ENCODE results near the gene KDM1B. TPM values are rescaled to one million over a fixed set of nuclear protein-coding genes. Genes with fewer than 3 reads are reported as not detected.

Gene KDM1B
- total RNA-seq, 1 donor, result 17.3 TPM

DNA sequence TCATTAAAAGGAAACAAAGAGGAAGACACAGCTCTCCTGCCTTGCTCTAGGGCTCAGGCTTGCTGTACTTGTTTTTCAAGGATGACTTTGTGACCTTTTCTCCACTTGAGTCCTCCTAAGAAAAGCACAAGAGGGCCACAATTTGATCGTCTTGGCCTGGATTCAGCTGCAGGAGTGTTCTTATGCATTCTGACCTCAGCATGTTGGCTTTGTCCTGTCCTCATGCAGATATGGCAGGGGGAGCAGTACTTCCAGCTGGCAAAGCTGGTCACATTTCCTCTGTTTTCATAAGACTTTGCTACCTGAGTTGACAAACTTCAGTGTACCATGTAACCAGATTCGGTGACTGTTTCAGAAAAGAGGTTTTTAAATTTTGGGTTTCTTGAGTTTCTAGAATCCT lies 30.8 kb downstream of the KDM1B start:
- TF ChIP-seq, protein P1, sequence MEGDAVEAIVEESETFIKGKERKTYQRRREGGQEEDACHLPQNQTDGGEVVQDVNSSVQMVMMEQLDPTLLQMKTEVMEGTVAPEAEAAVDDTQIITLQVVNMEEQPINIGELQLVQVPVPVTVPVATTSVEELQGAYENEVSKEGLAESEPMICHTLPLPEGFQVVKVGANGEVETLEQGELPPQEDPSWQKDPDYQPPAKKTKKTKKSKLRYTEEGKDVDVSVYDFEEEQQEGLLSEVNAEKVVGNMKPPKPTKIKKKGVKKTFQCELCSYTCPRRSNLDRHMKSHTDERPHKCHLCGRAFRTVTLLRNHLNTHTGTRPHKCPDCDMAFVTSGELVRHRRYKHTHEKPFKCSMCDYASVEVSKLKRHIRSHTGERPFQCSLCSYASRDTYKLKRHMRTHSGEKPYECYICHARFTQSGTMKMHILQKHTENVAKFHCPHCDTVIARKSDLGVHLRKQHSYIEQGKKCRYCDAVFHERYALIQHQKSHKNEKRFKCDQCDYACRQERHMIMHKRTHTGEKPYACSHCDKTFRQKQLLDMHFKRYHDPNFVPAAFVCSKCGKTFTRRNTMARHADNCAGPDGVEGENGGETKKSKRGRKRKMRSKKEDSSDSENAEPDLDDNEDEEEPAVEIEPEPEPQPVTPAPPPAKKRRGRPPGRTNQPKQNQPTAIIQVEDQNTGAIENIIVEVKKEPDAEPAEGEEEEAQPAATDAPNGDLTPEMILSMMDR (IDR thresholded peaks at IDR 0.05; ENCODE audit: insufficient read depth, low read depth, low read length), result no peak
- no peak for DNase-seq (ENCODE audit: low read depth)
- no peak overlapping the region for H3K4me3 ChIP-seq (ENCODE audit: low read depth, low read length)

- no peak overlapping the region for H3K4me3 ChIP-seq (ENCODE audit: low read depth, low read length)
- TF ChIP-seq, protein P1 (IDR thresholded peaks at IDR 0.05; ENCODE audit: insufficient read depth, low read depth, low read length), result no peak
- no peak for DNase-seq (ENCODE audit: low read depth)
These were observed 31.5 kb downstream of the KDM1B start for GRCh38 chr6:18186540-18187250.

DNA sequence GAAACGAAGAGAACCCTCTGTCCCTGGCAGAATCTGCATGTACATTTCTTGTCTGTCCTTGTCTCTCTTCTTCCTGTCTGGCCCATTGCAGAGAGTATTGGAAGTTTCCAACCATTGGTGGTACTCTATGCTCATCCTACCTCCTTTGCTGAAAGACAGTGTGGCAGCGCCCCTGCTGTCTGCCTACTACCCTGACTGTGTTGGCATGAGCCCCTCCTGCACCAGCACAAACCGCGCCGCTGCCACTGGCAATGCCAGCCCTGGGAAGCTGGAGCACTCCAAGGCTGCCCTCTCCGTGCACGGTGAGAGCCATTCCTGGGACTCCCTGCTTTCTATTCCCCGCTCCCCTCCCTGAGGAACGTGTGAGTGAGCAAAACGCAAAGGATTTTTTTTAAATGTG lies 32.5 kb downstream of the KDM1B start:
- TF ChIP-seq, protein P1 (IDR thresholded peaks at IDR 0.05; ENCODE audit: insufficient read depth, low read depth, low read length), result no peak
- H3K4me3 ChIP-seq (ENCODE audit: low read depth, low read length), result no peak overlapping the region
- no peak for DNase-seq (ENCODE audit: low read depth)

GRCh38 chr6:18189196-18189595 lies 34.0 kb downstream of the KDM1B start:
- TF ChIP-seq, protein P1 (IDR thresholded peaks at IDR 0.05; ENCODE audit: insufficient read depth, low read depth, low read length), result no peak
- DNase-seq (ENCODE audit: low read depth), result no peak
- no peak overlapping the region for H3K4me3 ChIP-seq (ENCODE audit: low read depth, low read length)

DNA sequence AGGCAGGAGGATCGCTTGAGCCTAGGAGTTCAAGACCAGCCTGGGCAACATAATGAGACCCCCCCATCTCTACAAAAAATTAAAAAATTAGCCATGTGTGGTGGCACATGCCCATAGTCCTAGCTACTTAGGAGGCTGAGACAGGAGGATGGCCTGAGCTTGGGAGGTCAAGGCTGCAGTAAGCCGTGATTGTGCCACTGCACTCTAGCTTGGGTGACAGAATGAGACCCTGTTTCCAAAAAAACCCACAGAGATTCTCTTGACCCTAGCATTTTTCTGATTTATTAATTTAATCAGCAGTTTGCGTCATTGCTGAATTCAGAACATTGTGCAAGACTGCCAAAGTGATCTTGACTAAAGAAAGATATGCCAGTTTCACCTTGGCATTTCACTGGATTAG lies 36.8 kb downstream of the KDM1B start:
- no peak for DNase-seq (ENCODE audit: low read depth)
- TF ChIP-seq, protein P1 (IDR thresholded peaks at IDR 0.05; ENCODE audit: insufficient read depth, low read depth, low read length), result no peak
- H3K4me3 ChIP-seq (ENCODE audit: low read depth, low read length), result no peak overlapping the region

- DNase-seq (ENCODE audit: low read depth), result no peak
- no peak overlapping the region for H3K4me3 ChIP-seq (ENCODE audit: low read depth, low read length)
- TF ChIP-seq, protein P1 (IDR thresholded peaks at IDR 0.05; ENCODE audit: insufficient read depth, low read depth, low read length), result no peak
These were observed 48.6 kb downstream of the KDM1B start for GRCh38 chr6:18203786-18204185.

- no peak overlapping the region for H3K4me3 ChIP-seq (ENCODE audit: low read depth, low read length)
- DNase-seq (ENCODE audit: low read depth), result no peak
- TF ChIP-seq, protein P1 (IDR thresholded peaks at IDR 0.05; ENCODE audit: insufficient read depth, low read depth, low read length), result no peak
These were observed 49.5 kb downstream of the KDM1B start for GRCh38 chr6:18204691-18205090.

Measured in fibroblast of villous mesenchyme (primary cell).